Large intestine (tissue), 3 donors: ENCODE results near the gene SCAP. TPM values are rescaled to one million over a fixed set of nuclear protein-coding genes. Genes with fewer than 3 reads are reported as not detected.

Experiments
- DNase-seq, 2 donors: peaks; one replicate each; pipeline versions ENCODE4 v3.0.0 to v3.0.0-alpha.2; 2013
- H3K27ac ChIP-seq: one replicate; pipeline ENCODE4 v1.5.1; 2013; ENCODE audit warnings: low read length
- H3K27me3 ChIP-seq: 2 replicates; pipeline ENCODE4 v1.6.1; 2013; ENCODE audit warnings: low read length; ENCODE audit not compliant: control insufficient read depth, insufficient read depth
- H3K36me3 ChIP-seq: 2 replicates; pipeline ENCODE4 v1.6.1; 2013; ENCODE audit warnings: low read length; ENCODE audit not compliant: control insufficient read depth, insufficient read depth
- H3K4me1 ChIP-seq: one replicate; pipeline ENCODE4 v1.6.1; 2013; ENCODE audit warnings: low read length; ENCODE audit not compliant: control insufficient read depth, insufficient read depth
- H3K4me3 ChIP-seq: one replicate; pipeline ENCODE4 v1.5.1; 2013; ENCODE audit warnings: low read length
- H3K9me3 ChIP-seq: one replicate; pipeline ENCODE4 v1.6.1; 2013; ENCODE audit warnings: mild to moderate bottlenecking, low read depth, low read length, moderate library complexity; ENCODE audit not compliant: control insufficient read depth
- WGBS: methylation state at CpG from one replicate; pipeline ENCODE4 v1.1.5; 2013; ENCODE audit warnings: low lambda C conversion rate; ENCODE audit not compliant: insufficient coverage; 5-methylcytosine and 5-hydroxymethylcytosine counted together
- polyA plus RNA-seq: library from polyadenylated mRNA; unstranded; fragments of 120-200 nt; gene quantifications from one replicate; pipeline ENCODE4 v1.2.1, GENCODE V29; 2013

The SCAP gene
- polyA plus RNA-seq, 1 donor: 64.4 TPM

- Histone ChIP-seq H3K4me1 (peaks cover 4% of the 10 kb centered on the region), H3K9me3 (no peaks in the 10 kb centered on the region), H3K4me3 (no peak overlapping the region), H3K27ac (no peak overlapping the region), H3K36me3 (no peaks in the 10 kb centered on the region), H3K27me3 (no peaks in the 10 kb centered on the region)
- no CpG with 5 or more reads among the region's 2 CpGs for WGBS
- no peak for DNase-seq
Observed at GRCh38 chr3:47366833-47367232, 108.9 kb downstream of the SCAP start.

- DNase-seq: no peak
- no peaks in the 10 kb centered on the region for H3K36me3 ChIP-seq
- H3K27ac ChIP-seq: no peak overlapping the region
- H3K4me3 ChIP-seq: no peak overlapping the region
- H3K9me3 ChIP-seq: peaks cover under 1% of the 10 kb centered on the region
- no peaks in the 10 kb centered on the region for H3K4me1 ChIP-seq
- WGBS: 80% methylated on average over 3 of the region's 11 CpGs
- H3K27me3 ChIP-seq: no peaks in the 10 kb centered on the region
Observed at GRCh38 chr3:47365213-47366153, 110.3 kb downstream of the SCAP start.

Other genes with a start within 250 kb of the SCAP start
- gene KIF9, start 193.1 kb downstream of the SCAP start, polyA plus RNA-seq: 11.2 TPM
- gene KLHL18, start 193.0 kb downstream of the SCAP start, polyA plus RNA-seq: 11.2 TPM
- gene PTPN23, start 94.9 kb downstream of the SCAP start, polyA plus RNA-seq: 33.8 TPM
- gene ELP6, start 37.8 kb upstream of the SCAP start, polyA plus RNA-seq: 28.0 TPM
- gene CSPG5, start 102.9 kb upstream of the SCAP start, polyA plus RNA-seq: 2.3 TPM